UCSD-AML1 (cell line): ENCODE results near the gene NRSN2.
"Not testable (repeated sequence)": the region's sequence is repeated elsewhere in the genome, so short reads cannot be mapped to it uniquely, and the experiment has no call there.

Experiments
- DNase-seq: peaks from one replicate; lab custom pipeline; 2025; ENCODE audit not compliant: unreplicated experiment; lab: John Stamatoyannopoulos, UW

The NRSN2 gene

GRCh38 chr20:373171-373890, 26.4 kb downstream of the NRSN2 start:
- DNase-seq: peak; percentile 79

- DNase-seq: no peak
Observed at GRCh38 chr20:375265-375889, 28.5 kb downstream of the NRSN2 start.

- no peak for DNase-seq
Observed at GRCh38 chr20:376089-376488, 29.2 kb downstream of the NRSN2 start.

DNA sequence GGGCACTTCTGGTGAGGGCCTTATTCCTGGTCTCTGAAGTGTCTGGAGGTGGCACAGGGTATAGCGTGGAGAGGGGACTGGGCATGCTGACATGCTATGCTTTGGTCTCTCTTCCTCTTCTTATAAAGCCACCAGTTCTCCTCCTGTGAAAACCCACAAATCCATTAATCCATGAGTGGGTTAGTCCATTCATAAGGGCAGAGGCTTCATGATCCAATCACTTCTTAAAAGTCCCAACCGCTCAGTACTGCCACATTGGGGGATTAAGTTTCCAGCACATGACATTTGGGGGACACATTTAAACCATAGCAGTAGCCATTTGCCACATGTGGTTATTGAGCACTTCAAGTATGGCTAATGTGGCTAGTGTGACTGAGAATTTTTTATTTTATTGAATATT, 29.8 kb downstream of the NRSN2 start:
- no peak for DNase-seq

- DNase-seq: not testable (repeated sequence)
Observed at GRCh38 chr20:377578-377977, 30.7 kb downstream of the NRSN2 start.

DNA sequence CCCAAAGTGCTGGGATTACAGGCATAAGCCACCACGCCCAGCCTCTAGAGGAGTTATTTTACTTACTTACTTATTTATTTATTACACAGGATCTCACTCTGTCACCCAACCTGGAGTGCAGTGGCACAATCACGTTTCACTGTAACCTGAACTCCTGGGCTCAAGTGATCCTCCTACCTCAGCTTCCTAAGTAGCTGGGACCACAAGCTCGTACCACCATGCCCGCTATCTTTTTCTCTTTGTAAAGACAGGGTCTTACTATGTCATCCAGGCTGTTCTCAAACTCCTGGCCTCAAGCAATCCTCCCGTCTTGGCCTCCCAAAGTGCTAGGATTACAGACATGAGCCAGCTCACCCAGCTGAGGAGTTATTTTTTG, 32.0 kb downstream of the NRSN2 start:
- DNase-seq: no peak

- DNase-seq: peak; percentile 87
Observed at GRCh38 chr20:380763-381580, 34.1 kb downstream of the NRSN2 start.

DNA sequence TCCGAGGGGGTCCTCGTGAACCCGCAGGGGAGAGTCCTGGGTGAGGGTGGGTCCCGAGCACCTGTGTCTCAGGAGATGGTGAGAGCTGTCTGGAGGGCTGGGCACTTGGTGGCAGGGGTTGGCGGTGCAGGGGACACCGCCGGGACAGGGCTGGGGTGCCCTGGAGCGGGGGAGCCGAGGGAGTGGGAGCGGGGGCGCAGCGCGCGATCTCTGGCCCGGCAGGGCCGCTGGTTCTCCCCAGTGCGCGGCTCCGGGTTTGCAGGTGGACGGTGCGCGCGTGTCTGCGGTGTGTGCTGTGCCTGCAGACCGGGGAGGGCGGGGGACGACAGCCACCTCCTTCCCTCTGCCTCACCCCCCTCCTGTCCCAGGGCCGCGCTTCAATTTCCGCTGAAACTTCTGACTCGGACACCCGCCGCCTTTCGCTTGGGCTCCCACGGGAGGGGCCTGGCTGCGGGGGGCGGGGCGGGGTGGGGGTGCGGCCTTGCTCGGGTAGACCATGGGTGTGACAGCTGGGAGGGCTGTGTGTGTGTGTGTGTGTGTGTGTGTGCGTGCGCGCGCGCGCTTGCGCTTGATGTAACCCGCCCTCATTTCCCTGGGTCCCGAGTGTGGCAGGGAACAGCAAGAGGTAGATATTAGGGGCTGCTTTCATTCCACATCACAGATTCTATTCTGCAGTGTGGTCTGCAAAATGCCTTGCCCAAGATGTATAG, 34.8 kb downstream of the NRSN2 start:
- DNase-seq: peak; percentile 78

DNA sequence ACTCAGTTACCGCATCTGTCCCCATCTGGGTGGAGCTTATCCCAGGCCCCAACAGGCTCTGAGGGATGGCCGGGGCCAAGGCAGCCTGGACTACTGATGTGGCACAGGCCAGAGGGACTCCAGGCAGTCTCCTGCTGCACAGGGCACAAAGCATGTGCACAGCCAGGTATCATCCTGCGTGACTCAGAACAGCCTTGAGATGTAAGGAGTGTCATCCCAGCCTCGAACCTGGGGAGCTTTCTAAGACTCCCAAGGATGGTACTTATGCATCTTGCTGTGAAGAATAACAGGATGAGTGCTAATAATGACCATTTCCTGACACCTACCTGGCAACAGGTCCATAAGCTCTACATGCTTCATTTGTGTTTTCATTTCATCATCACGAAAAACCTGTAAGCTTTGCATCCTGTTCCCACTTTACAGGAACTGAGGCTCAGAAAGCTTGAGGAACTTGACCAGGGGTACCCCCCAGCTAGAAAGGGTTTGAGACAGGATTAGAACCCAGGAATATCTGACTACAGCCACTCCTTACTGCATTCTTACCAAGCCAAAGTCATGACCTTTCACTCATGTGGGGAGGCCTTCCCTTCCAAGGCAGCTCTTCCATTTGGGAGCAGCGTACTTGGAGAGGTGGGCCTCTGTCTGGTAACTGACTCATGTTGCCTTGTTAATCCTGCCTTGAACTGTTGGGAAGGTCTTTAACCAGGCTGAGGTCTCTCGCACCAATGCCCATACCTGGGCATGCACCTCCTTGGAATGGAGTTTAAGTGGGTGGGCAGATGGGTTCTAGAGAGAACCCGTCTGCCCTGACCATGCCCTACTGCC, 35.6 kb downstream of the NRSN2 start:
- DNase-seq: no peak

GRCh38 chr20:383889-384288, 37.0 kb downstream of the NRSN2 start:
- no peak for DNase-seq

DNA sequence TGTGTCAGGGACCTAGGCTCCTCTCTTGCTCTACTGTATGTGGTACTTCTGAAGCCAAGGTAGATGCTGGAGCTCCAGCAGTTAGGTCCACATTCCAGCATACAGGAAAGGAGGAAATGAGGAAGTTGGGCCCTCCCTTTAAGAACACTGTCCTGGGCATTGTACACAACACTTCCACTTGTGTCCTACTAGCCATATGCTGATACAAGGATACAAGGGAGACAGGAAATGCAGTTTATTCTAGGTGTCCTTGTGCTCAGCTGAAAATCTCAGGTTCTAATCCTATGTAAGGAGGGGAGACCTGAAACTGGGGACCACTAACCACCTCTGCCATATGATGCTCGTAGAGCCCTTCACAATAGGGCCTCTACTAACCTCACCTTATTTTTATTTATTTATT, 37.8 kb downstream of the NRSN2 start:
- DNase-seq: no peak

GRCh38 chr20:385448-385847, 38.5 kb downstream of the NRSN2 start:
- no peak for DNase-seq

DNA sequence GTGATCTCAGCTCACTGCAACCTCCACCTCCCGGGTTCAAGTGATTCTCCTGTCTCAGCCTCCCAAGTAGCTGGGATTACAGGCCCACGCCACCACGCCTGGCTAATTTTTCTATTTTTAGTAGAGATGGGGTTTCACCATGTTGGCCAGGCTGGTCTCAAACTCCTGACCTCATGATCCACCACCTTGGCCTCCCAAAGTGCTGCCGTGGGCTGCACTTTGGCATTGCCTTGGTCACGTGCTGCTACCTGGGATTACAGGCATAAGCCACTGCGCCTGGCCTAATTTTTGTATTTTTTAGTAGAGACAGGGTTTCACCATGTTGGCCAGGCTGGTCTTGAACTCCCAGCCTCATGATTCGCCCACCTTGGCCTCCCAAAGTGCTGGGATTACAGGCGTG, 39.7 kb downstream of the NRSN2 start:
- DNase-seq: not testable (repeated sequence)

DNA sequence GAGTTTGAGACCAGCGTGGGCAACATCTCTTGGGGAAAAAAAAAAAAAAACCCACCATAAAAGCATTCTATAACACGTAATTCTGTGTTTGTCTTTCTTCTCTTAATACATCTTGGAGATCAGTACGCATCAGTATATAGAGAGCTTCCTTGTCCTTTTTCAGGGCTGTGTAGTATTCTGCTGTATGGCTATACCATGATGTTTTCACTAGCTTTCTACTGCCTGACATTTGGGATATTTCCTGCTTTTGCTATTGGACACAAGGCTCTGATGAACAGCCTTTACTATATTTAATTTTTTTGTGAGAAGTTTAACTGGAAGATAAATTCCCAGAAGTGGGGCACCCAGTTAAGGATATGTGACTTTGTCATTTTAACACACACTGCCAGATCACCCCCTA, 40.6 kb downstream of the NRSN2 start:
- no peak for DNase-seq

GRCh38 chr20:388034-388994, 41.4 kb downstream of the NRSN2 start:
- DNase-seq: no peak

DNA sequence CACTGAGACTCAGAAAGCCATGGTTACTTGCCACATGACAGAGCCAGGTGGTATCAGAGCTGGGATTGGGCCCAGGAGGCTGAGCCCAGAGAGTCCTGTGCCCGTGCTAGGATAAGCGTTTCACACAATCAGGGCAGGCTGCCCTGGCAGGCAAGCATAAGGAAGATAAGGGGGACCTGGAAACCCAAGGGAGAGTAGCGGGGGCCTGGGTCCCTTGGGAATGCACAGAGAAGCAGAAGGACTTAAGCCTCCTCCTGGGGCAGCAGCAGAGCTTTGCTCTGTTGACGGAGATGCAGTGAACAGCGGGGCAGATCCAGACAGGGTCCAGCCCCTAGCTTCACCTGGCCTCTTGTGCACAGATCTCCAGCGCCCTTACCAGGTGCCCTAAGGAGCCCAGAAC, 42.3 kb downstream of the NRSN2 start:
- DNase-seq: no peak

- no peak for DNase-seq
Observed at GRCh38 chr20:391041-391711, 44.3 kb downstream of the NRSN2 start.

GRCh38 chr20:393296-393695, 46.4 kb downstream of the NRSN2 start:
- DNase-seq: not testable (repeated sequence)

- DNase-seq: no peak
Observed at GRCh38 chr20:396252-396618, 49.3 kb downstream of the NRSN2 start.
